Superior temporal gyrus (tissue), 1 donor: ENCODE measurements around the gene PLEKHA4.
"Not testable (repeated sequence)": the region's sequence is repeated elsewhere in the genome, so short reads cannot be mapped to it uniquely, and the experiment has no call there.

Source experiments
- DNase-seq: peaks from one replicate; pipeline ENCODE4 v3.0.0-alpha.2; 2016; ENCODE audit errors: extremely low spot score

The PLEKHA4 gene, protein sequence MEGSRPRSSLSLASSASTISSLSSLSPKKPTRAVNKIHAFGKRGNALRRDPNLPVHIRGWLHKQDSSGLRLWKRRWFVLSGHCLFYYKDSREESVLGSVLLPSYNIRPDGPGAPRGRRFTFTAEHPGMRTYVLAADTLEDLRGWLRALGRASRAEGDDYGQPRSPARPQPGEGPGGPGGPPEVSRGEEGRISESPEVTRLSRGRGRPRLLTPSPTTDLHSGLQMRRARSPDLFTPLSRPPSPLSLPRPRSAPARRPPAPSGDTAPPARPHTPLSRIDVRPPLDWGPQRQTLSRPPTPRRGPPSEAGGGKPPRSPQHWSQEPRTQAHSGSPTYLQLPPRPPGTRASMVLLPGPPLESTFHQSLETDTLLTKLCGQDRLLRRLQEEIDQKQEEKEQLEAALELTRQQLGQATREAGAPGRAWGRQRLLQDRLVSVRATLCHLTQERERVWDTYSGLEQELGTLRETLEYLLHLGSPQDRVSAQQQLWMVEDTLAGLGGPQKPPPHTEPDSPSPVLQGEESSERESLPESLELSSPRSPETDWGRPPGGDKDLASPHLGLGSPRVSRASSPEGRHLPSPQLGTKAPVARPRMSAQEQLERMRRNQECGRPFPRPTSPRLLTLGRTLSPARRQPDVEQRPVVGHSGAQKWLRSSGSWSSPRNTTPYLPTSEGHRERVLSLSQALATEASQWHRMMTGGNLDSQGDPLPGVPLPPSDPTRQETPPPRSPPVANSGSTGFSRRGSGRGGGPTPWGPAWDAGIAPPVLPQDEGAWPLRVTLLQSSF

DNA sequence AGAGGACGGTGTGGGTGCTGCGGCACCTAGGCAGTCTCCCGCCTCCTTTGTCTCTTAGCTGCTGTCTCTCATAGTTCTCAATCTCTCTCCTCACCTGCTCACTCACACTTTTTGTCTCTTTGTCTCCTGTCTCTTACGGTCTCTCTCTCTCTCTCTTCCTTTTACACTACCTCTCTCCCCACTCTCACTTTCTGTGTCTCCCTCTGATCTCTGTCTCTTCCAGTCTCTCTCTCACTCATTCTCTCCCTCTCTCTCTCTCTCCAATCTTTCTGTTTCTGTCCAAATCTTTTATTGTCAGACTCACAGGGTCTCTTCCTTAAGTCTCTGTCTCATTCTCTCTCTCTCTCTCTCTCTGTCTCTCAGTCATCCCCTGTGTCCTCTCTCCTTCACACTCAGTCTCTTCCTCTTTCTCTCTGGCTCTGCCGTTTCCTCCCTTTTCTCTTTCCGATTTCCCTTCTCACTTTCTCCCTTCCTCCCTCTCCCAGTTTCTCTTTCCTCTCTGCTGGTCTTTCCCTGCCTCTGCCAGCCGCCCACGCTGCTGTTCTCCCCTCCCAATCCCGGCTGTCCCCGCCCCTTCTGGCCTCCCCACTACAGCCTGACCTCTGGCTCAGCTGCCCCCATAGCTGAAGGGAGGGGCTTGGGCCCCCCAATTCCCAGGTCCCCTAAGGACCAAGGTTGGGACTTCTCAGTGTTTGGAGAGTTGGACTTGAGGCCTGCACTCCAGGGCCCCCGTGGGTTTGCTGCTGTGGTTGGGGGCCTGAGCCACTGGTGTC lies at the start of gene PLEKHA4:
Gene PLEKHA4, minus strand, starts transcription at position 504 of the 773 bp plus-strand sequence. CDS start 997 bp downstream, outside the sequence.
- no peak for DNase-seq

DNA sequence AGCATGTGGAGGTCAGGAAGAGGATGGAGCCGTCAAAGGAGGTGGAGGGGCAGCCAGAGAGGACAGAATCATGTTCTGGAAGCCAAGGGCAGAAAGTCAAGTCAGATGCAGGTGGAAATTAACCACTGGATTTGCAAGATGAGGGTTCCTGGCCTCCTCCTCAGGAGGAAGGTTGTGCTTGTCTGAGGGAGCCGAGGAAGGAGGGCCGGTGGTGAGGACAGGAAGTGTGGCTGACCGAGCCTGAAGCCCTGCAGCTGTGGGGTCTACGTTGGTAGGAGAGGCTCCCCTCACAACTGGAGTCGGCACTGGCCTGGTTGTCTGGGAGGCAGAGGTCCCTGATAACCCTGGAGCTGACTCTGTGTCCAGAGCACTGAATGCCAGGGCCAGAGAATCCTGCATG lies 49.7 kb upstream of the PLEKHA4 start:
- DNase-seq, result no peak

DNA sequence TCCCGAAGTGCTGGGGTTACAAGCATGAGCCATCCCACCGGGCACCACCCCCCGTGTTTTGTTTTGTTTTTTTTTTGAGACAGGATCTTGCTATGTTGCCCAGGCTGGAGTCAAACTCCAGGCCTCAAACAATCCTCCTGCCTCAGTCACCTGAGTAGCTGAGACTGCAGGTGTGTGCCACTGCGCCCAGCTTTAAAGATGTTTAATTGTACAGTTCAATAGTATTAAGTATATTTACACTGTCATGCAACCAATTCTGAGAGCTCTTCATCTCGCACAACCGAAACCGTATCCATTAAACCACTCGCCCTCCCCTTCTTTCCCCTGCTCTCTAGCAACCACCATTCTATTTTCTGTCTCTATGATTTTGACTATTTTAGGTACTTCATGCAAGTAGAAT lies 47.3 kb upstream of the PLEKHA4 start:
- DNase-seq, result no peak

DNA sequence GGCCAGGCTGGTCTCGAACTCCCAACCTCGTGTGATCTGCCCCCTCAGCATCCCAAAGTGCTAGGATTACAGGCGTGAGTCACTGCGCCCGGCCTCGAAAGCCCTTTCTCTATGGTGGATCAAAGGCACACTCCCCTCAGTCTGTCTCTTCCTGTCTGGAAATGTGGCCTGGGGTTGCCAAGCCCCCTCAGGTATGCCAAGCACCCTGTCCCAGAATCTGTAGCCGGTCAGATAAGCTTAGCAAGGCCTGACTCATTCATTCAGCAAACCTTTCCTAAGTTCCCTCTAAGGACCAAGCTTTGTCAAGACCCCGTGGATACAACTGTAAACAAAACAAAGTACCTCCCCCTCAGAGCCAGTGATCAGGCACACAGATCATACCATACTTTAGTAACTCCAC lies 45.8 kb upstream of the PLEKHA4 start:
- DNase-seq, result no peak

DNA sequence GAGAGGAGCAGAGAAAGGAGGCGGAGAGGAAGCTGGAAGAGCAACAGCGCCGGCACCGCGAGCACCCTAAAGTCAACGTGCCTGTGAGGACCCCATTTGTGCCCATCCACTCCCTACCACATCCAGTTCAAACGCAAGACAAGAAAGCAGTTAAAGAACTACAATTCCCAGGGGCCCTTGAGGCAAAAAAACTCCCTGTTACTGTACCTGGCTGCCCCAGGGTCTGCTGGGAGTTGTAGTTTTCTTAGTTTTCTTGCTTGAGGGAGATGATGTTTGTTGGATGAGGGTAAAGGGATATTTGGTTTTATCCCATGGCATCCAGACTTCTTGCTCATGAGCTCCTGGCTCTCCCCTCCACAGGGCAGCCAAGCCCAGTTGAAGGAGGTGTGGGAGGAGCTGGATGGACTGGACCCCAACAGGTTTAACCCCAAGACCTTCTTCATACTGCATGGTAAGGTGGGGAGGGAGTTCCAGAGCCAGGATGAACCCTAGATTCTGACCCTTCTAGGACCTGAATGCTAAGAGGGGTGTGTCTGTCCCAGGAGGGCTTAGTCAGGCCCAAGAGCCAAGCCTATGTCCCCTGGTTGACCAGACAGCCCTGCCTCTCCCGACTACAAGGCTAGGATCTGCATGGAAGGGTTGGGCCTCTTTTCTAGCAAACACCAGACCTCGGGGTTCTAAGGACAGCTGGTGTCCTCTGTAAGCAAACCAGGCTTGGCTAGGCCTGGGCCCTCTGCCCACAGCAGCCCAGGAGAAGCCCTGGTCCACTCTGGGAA lies 44.9 kb upstream of the PLEKHA4 start:
- DNase-seq, result no peak

DNA sequence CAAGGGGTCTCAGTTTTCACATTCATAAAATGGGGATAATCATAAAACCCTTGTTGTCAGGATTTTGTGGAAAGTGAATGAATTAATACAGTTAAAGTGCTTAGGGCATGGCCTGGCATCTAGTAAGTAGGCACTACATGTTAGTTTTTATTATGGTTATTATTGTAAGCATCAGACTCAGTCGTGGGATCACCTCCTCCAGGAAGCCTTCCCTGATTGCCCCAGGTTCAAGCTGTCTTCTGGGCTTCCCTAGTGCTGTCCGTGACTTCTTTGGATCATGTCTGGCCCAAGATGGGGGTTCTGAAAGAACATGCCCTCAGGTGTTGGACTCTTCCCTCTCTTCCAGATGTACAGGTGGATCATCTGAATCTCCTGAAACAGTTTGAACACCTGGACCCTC lies 42.4 kb upstream of the PLEKHA4 start:
- DNase-seq, result no peak

DNA sequence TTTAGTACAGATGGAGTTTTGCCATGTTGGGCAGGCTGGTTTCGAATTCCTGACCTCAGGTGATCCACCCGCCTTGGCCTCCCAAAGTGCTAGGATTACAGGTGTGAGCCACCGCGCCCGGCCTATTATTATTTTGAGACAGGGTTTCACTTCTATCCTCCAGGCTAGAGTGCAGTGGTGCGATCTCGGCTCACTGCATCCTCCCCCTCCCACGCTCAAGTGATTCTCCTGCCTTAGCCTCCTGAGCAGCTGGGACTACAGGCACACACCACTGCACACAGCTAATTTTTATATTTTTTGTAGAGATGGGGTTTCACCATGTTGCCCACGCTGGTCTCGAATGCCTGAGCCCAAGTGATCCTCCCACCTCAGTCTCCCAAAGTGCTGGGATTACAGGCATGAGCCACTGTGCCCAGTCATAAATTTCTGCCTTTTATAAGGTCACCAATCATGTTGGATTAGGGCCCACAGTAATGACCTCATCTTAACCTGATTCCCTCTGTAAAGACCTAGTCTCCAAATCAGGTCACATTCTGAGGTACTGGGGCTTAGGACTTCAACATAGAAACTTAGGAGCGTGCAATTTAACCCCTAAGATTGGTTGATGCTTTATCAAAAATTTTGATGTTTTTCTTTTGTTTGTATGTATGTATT lies 41.1 kb upstream of the PLEKHA4 start:
- DNase-seq, result not testable (repeated sequence)

DNA sequence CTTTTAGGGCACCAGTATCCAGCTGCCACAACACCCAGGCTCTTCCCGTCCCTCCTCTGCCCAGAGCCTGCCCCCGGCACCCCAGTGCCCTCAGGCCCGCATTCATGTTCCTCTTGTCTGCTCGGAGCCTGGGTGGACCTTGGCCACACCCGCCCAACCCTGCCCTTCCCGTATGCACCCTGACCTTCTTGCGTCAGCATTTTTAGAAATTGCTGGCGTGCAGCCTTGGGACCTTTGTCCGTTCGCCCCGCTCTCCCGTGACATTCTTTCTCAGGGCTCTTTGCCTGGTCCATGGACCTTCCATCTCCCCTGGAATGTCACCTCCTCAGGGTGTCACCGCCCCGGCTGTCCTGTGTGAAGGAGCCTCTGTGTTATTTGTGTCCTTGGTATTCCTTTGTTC lies 39.3 kb upstream of the PLEKHA4 start:
- no peak for DNase-seq

DNA sequence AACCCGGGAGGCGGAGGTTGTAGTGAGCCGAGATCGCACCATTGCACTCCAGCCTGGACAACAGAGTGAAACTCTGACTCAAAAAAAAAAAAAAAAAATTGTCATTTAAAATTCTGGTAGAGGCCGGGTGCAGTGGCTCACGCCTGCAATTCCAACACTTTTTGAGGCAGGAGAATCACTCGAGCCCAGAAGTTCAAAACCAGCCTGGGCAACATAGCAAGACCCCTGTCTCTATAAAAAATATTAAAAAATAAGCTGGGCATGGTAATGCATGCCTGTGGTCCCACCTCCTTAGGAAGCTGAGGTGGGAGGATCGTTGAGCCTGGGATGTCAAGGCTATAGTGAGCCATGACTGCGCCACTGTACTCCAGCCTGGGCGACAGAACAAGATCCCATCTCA lies 37.9 kb upstream of the PLEKHA4 start:
- DNase-seq, result no peak

DNA sequence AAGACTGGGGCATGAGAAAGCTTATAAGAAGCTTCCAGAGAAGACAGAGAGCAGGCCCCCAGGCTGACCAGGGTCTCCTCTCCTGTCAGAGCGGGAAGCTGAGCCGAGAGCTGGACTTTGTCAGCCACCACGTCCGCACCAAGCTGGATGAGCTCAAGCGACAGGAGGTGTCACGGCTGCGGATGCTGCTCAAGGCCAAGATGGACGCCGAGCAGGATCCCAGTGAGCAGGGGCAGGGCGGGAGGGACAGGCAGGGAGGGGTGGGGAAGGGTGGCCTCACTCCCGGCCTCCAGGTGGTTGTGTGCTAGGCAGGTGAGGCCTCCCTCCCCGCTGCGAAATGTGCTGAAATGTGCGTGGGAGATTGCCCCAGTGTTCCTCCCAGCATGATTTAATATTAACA lies 37.2 kb upstream of the PLEKHA4 start:
- no peak for DNase-seq

DNA sequence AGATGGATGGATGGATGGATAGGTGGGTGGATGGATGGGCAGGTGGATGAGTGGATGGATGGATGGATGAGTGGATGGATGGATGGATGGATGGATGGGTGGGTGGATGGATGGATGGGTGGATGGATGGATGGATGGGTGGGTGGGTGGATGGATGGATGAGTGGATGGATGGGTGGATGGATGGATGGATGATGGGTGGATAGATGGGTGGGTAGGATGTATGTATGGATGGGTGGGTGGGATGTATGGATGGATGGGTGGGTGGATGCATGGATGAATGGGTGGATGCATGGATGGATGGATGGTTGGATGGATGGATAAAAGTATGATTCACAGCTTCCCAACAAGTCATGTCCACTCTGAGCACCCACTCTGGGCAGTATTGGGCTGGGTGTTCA lies 35.4 kb upstream of the PLEKHA4 start:
- not testable (repeated sequence) for DNase-seq

DNA sequence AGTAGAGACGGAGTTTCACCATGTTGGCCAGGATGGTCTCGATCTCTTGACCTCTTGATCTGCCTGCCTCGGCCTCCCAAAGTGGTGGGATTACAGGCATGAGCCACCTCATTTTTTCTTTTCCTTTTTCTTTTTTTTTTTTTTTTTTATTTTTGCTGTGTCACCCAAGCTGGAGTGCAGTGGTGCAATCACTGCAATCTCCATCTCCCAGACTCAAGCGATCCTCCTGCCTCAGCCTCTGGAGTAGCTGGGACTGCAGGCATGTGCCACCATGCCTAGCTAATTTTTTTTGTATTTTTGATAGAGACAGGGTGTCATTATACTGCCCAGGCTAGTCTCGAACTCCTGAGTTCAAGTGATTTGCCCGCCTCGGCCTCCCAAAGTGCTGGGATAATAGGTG lies 33.9 kb upstream of the PLEKHA4 start:
- not testable (repeated sequence) for DNase-seq

DNA sequence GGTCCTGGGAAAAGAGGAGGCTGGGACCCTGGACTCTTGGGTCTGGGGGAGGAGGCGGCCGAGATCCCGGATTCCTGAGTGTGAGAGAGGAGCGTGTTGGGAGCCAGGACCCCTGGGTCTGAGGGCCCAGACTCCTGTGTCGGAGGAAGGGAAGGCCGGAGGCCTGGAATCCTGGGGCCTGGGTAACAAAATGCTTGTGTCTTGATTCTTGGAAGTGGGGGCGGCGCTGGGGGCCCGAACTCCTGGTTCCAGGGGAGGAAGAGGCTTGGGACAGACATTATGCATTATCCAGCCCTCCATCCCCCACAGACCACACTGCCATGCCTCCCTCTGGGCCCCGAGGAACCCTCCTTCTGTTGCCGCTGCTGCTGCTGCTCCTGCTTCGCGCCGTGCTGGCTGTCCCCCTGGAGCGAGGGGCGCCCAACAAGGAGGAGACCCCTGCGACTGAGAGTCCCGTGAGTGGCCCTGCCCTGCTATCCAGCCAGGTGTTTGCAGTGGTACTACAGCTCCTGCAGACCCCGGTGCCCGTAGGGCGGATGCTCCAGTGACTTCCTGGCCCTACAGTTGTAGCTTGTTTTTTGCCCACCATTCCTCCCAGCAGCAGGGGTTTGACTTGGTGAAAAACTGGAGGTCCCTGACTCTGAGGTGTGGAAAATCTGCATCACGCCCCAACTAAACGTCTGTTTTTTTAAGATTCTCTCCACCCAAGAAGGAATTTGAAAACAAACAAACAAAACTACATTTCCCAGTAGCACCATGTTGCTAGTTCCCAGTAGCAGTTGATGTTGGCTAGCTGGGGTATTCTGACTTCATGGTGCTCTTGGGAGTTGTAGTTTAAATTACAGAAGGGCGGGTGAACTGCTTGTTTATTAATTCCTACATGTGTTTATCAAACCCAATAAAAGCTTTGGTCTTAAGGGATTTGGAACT lies 32.3 kb upstream of the PLEKHA4 start:
- DNase-seq, result peak; percentile 26

DNA sequence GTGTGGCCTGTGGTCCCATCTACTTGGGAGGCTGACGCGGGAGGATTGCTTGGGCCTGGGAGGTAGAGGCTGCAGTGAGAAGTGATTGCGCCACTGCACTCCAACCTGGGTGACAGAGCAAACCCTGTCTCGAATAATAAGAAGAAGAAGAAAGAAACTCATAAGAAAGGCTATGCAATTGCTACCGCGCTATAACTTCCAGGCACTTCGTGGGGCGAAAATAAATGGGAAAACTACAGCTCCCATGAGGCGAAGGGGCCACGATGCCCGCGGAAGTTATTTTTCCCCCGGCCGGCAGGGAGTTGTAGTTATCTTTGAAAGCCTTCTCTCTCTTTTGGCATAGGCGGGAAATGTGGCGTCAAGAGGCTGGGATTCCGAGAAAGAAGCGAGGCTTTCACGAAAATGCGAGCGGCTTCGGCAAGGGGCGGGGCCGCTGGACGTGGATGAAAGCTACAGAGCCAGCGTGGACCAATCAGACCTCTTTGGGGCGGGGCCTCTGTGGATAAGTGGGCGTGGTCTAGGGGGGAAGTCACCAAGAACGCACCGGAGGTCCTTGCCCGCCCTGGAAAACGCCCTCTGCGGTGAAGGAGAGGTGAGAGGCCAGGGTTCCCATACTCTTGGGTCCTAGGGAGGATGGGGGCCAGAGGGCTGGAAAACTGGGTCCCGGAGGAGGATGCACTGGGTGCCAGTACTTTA lies 31.5 kb upstream of the PLEKHA4 start, which contains the start of gene NUCB1:
Gene NUCB1, plus strand, starts transcription at position 532 of the 696 bp plus-strand sequence. CDS start 485 bp downstream, outside the sequence.
- peak; percentile 99 for DNase-seq

DNA sequence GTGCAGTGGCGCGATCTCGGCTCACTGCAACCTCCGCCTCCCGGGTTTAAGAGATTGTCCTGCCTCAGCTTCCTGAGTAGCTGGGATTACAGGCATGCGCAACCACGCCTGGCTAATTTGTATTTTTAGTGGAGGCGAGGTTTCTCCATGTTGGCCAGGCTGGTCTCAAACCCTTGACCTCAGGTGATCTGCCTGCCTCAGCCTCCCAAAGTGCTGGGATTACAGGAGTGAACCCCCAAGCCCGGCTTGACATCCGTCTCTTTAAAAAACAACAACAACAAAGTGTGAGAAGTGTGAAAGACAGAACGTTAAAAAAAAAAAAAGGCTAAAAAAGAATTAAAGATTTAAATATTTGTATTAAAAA lies 31.0 kb upstream of the PLEKHA4 start:
- not testable (repeated sequence) for DNase-seq

DNA sequence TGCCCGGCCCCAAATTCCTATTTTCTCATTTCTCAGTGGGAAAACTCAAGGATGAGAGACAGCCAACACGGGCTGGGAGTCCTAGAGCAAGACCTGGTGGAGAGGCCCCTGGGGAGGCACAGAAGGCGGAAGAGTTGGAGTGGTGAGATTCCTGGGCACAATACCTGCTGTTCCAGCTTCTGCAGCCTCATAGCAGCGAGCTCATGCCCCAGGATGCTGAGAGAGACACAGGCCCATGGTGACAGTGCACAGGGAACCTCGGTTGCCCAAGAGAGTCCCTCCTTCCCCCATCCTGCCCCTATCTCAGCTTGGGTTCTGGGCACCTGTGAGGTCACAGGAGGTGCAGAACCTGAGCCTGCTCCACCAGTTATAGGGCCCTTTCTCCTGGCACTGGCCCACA lies 28.8 kb upstream of the PLEKHA4 start:
- DNase-seq, result no peak

DNA sequence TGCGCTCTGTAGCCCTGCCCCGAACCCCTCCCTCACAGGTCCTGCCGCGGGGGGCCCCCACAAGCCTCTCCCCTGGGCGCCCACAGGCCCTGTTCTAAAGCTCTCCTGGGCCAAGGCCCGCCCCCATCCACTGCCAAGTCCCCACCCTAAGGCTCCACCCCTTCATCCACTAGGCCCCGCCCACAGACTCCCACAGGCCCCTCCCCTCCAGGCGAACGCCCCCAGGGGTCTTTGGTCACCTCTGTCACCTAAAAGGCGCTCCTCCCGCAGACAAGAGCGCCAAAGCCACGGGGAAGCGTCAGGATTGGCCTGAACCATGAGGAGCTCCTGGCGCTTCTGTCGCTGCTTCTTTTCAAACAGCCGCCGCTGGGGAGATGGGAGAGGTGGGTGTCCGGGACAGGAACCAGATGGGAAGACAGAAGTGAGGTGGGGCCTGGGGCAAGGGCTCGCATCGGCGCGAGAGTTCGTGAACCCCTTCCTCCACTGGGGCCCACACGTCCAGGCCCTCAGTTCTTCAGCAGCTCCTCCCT lies 27.8 kb upstream of the PLEKHA4 start:
- no peak for DNase-seq

DNA sequence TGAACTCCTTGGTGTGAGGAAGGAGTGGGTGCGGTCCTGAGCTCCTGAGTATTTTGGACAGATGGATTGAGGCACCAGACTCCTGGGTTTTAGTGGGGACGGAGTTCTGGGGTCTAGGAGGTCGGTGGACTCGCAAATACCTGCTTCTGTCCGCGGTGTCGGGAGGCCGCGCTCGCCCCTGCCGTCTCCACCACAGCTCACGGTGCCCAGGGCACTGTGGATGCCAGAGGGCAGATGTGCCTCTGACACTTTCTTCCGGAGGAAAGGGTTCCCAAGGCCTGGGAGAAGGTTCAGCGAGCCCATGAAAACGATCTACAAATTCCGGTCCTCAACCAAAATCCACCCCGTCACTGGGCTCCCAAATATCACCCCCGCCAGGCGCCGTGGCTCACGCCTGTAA lies 26.8 kb upstream of the PLEKHA4 start:
- DNase-seq, result no peak

DNA sequence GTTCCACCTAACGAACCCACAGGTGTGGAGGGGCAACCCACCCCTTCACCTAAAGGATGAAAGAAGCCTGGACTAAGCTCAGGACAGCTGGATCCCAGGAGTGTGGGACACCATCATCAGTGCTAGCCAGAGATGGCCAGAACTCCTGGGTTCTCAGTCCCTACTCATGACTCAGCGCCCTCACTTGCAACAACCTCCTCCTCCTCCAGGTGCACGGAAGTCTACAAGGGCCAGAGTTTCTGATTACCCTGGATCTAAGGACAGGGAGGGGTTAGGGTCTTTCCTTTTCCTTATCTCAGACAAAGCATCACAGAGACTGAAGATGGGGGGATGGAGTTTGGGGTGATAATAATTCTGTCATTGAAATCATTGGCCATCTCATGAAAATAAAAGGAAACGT lies 22.1 kb upstream of the PLEKHA4 start:
- DNase-seq, result no peak
